SK-N-MC (cell line): ENCODE data around the gene ZSWIM8.

Experiments
- EZH2 ChIP-seq: fragments of 200-600 bp; sonication (generic); IDR thresholded peaks from one replicate; pipeline ENCODE4 v1.6.1; 2017; ENCODE audit warnings: antibody characterized with exemption
- POLR2AphosphoS5 ChIP-seq: IDR thresholded peaks from 2 replicates; pipeline ENCODE4 v1.6.1; 2012; ENCODE audit warnings: mild to moderate bottlenecking, low read depth, low read length, borderline replicate concordance

GRCh38 chr10:73814276-73814895 lies 29.0 kb downstream of the ZSWIM8 start:
- TF ChIP-seq POLR2AphosphoS5 (no peak), EZH2 (no peak)
